Measurements from ENCODE around the gene CDK12. TPM values are rescaled to one million over a fixed set of nuclear protein-coding genes. Genes with fewer than 3 reads are reported as not detected.

The CDK12 gene
- total and polyA plus RNA-seq, 2 experiments from 2014 or later = 20.9 to 55.3 TPM

- TF ChIP-seq, protein P1, sequence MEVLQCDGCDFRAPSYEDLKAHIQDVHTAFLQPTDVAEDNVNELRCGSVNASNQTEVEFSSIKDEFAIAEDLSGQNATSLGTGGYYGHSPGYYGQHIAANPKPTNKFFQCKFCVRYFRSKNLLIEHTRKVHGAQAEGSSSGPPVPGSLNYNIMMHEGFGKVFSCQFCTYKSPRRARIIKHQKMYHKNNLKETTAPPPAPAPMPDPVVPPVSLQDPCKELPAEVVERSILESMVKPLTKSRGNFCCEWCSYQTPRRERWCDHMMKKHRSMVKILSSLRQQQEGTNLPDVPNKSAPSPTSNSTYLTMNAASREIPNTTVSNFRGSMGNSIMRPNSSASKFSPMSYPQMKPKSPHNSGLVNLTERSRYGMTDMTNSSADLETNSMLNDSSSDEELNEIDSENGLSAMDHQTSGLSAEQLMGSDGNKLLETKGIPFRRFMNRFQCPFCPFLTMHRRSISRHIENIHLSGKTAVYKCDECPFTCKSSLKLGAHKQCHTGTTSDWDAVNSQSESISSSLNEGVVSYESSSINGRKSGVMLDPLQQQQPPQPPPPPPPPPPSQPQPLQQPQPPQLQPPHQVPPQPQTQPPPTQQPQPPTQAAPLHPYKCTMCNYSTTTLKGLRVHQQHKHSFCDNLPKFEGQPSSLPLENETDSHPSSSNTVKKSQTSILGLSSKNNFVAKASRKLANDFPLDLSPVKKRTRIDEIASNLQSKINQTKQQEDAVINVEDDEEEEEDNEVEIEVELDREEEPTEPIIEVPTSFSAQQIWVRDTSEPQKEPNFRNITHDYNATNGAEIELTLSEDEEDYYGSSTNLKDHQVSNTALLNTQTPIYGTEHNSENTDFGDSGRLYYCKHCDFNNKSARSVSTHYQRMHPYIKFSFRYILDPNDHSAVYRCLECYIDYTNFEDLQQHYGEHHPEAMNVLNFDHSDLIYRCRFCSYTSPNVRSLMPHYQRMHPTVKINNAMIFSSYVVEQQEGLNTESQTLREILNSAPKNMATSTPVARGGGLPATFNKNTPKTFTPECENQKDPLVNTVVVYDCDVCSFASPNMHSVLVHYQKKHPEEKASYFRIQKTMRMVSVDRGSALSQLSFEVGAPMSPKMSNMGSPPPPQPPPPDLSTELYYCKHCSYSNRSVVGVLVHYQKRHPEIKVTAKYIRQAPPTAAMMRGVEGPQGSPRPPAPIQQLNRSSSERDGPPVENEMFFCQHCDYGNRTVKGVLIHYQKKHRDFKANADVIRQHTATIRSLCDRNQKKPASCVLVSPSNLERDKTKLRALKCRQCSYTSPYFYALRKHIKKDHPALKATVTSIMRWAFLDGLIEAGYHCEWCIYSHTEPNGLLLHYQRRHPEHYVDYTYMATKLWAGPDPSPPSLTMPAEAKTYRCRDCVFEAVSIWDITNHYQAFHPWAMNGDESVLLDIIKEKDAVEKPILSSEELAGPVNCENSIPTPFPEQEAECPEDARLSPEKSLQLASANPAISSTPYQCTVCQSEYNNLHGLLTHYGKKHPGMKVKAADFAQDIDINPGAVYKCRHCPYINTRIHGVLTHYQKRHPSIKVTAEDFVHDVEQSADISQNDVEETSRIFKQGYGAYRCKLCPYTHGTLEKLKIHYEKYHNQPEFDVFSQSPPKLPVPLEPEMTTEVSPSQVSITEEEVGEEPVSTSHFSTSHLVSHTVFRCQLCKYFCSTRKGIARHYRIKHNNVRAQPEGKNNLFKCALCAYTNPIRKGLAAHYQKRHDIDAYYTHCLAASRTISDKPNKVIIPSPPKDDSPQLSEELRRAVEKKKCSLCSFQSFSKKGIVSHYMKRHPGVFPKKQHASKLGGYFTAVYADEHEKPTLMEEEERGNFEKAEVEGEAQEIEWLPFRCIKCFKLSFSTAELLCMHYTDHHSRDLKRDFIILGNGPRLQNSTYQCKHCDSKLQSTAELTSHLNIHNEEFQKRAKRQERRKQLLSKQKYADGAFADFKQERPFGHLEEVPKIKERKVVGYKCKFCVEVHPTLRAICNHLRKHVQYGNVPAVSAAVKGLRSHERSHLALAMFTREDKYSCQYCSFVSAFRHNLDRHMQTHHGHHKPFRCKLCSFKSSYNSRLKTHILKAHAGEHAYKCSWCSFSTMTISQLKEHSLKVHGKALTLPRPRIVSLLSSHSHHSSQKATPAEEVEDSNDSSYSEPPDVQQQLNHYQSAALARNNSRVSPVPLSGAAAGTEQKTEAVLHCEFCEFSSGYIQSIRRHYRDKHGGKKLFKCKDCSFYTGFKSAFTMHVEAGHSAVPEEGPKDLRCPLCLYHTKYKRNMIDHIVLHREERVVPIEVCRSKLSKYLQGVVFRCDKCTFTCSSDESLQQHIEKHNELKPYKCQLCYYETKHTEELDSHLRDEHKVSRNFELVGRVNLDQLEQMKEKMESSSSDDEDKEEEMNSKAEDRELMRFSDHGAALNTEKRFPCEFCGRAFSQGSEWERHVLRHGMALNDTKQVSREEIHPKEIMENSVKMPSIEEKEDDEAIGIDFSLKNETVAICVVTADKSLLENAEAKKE (CRISPR knock-in tag; IDR thresholded peaks at IDR 0.05) = no peak
- TF ChIP-seq EZH2phosphoT487 (IDR thresholded peaks at IDR 0.05; ENCODE audit: unreplicated experiment) = no peak
- TF ChIP-seq ZNF114 (CRISPR knock-in tag; IDR thresholded peaks at IDR 0.05) = no peak
- TF ChIP-seq CREB1 (CRISPR knock-in tag; IDR thresholded peaks at IDR 0.05; ENCODE audit: low read depth) = no peak
- TF ChIP-seq JUNB (IDR thresholded peaks at IDR 0.05; ENCODE audit: unreplicated experiment) = no peak
- TF ChIP-seq, protein P2, sequence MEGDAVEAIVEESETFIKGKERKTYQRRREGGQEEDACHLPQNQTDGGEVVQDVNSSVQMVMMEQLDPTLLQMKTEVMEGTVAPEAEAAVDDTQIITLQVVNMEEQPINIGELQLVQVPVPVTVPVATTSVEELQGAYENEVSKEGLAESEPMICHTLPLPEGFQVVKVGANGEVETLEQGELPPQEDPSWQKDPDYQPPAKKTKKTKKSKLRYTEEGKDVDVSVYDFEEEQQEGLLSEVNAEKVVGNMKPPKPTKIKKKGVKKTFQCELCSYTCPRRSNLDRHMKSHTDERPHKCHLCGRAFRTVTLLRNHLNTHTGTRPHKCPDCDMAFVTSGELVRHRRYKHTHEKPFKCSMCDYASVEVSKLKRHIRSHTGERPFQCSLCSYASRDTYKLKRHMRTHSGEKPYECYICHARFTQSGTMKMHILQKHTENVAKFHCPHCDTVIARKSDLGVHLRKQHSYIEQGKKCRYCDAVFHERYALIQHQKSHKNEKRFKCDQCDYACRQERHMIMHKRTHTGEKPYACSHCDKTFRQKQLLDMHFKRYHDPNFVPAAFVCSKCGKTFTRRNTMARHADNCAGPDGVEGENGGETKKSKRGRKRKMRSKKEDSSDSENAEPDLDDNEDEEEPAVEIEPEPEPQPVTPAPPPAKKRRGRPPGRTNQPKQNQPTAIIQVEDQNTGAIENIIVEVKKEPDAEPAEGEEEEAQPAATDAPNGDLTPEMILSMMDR (conservative IDR thresholded peaks at IDR 0.05; ENCODE audit: low read depth in 2 of 2) = no peak
- no peak for TF ChIP-seq POLR2AphosphoS5 (IDR thresholded peaks at IDR 0.05; ENCODE audit: low read depth)
- TF ChIP-seq NANOG (IDR thresholded peaks at IDR 0.05; ENCODE audit: borderline replicate concordance) = no peak
- TF ChIP-seq STAT1 (IDR thresholded peaks at IDR 0.05; ENCODE audit: unreplicated experiment) = no peak
- TF ChIP-seq EZH2 (IDR thresholded peaks at IDR 0.05; ENCODE audit: low read depth, unreplicated experiment) = no peak
- no peak for TF ChIP-seq REST (IDR thresholded peaks at IDR 0.05; ENCODE audit: unreplicated experiment)
Observed at GRCh38 chr17:39461926-39462569, 762 bp downstream of the CDK12 start (continued).
